Fibroblast of villous mesenchyme (primary cell): Measurements from ENCODE around the gene PCDHB4. TPM values are rescaled to one million over a fixed set of nuclear protein-coding genes. Genes with fewer than 3 reads are reported as not detected.
"Not testable (repeated sequence)": the region's sequence is repeated elsewhere in the genome, so short reads cannot be mapped to it uniquely, and the experiment has no call there.

Source experiments
- DNase-seq: peaks from one replicate; pipeline ENCODE4 v3.0.0-alpha.2; 2010; ENCODE audit warnings: low read depth
- H3K4me3 ChIP-seq: 2 replicates; pipeline ENCODE4 v1.5.1; 2011; ENCODE audit warnings: low read depth, mild to moderate bottlenecking, low read length
- CTCF ChIP-seq: IDR thresholded peaks from 2 replicates; pipeline ENCODE4 v1.5.1; 2012; ENCODE audit warnings: low read depth, mild to moderate bottlenecking, low read length; ENCODE audit not compliant: insufficient read depth
- total RNA-seq: library from RNA; depleted of rRNA; stranded (reverse); fragments of >200 nt; gene quantifications from 2 replicates; pipeline ENCODE4 v1.2.3, GENCODE V29; 2012

PCDHB4 gene
- total RNA-seq, 1 donor: under 0.01 TPM

GRCh38 chr5:141155540-141156374, 34.1 kb downstream of the PCDHB4 start:
- H3K4me3 ChIP-seq: no peak overlapping the region
- TF ChIP-seq CTCF: no peak
- no peak for DNase-seq

DNA sequence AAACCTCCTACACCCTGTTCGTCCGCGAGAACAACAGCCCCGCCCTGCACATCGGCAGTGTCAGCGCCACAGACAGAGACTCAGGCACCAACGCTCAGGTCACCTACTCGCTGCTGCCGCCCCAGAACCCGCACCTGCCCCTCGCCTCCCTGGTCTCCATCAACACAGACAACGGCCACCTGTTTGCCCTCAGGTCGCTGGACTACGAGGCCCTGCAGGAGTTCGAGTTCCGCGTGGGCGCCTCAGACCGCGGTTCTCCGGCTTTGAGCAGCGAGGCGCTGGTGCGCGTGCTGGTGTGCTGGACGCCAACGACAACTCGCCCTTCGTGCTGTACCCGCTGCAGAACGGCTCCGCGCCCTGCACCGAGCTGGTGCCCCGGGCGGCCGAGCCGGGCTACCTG, 35.7 kb downstream of the PCDHB4 start:
- not testable (repeated sequence) for H3K4me3 ChIP-seq, DNase-seq

GRCh38 chr5:141157901-141158300, 36.3 kb downstream of the PCDHB4 start:
- H3K4me3 ChIP-seq, DNase-seq: not testable (repeated sequence)

GRCh38 chr5:141172381-141173204, 51.0 kb downstream of the PCDHB4 start, which contains the start of gene PCDHB7:
Gene PCDHB7, plus strand, starts transcription at chr5:141172644. Its CDS starts 192 bp downstream, at chr5:141172836.
- no peak within 1 kb of the TSS for H3K4me3 ChIP-seq
- peak; percentile 10 for DNase-seq
- TF ChIP-seq CTCF: peak; percentile 52

- not testable (repeated sequence) for DNase-seq, H3K4me3 ChIP-seq
These were observed 52.9 kb downstream of the PCDHB4 start for GRCh38 chr5:141174291-141175104.

Other genes with a start within 250 kb of the PCDHB4 start
- gene PCDHA12, start 246.5 kb upstream of the PCDHB4 start, total RNA-seq: under 0.01 TPM in 2 replicates
- gene PCDHA13, start 239.7 kb upstream of the PCDHB4 start, total RNA-seq: under 0.01 TPM in 2 replicates
- gene PCDHAC1, start 195.5 kb upstream of the PCDHB4 start, total RNA-seq: under 0.01 TPM in 2 replicates
- under 0.01 TPM in 2 replicates for gene PCDHAC2, start 155.3 kb upstream of the PCDHB4 start, total RNA-seq
- gene PCDHB1, start 70.4 kb upstream of the PCDHB4 start, total RNA-seq: not detected in 2 replicates
- gene PCDHB2, start 27.2 kb upstream of the PCDHB4 start, total RNA-seq: under 0.01 and 0.32 TPM in 2 replicates
- 0.32 and 0.43 TPM in 2 replicates for gene PCDHB3, start 21.3 kb upstream of the PCDHB4 start, total RNA-seq
- under 0.01 and 0.32 TPM in 2 replicates for gene PCDHB5, start 13.4 kb downstream of the PCDHB4 start, total RNA-seq
- under 0.01 TPM in 2 replicates for gene PCDHB6, start 28.2 kb downstream of the PCDHB4 start, total RNA-seq
- under 0.01 and 0.43 TPM in 2 replicates for gene PCDHB7, start 50.8 kb downstream of the PCDHB4 start, total RNA-seq
- gene PCDHB8, start 56.0 kb downstream of the PCDHB4 start, total RNA-seq: under 0.01 TPM in 2 replicates
- under 0.01 and 0.32 TPM in 2 replicates for gene PCDHB16, start 60.6 kb downstream of the PCDHB4 start, total RNA-seq
- under 0.01 and 0.64 TPM in 2 replicates for gene PCDHB9, start 65.3 kb downstream of the PCDHB4 start, total RNA-seq
- gene PCDHB10, start 70.5 kb downstream of the PCDHB4 start, total RNA-seq: under 0.01 and 0.32 TPM in 2 replicates
- gene PCDHB11, start 77.8 kb downstream of the PCDHB4 start, total RNA-seq: 0.32 TPM in 1 of 2 replicates, not detected in the other
- under 0.01 TPM in 1 of 2 replicates, not detected in the other for gene PCDHB12, start 86.9 kb downstream of the PCDHB4 start, total RNA-seq
- gene PCDHB13, start 92.1 kb downstream of the PCDHB4 start, total RNA-seq: under 0.01 and 0.32 TPM in 2 replicates
- 0.32 and 0.43 TPM in 2 replicates for gene PCDHB14, start 101.5 kb downstream of the PCDHB4 start, total RNA-seq
- gene PCDHB15, start 123.6 kb downstream of the PCDHB4 start, total RNA-seq: under 0.01 TPM in 2 replicates
- gene SLC25A2, start 182.2 kb downstream of the PCDHB4 start, total RNA-seq: under 0.01 and 0.64 TPM in 2 replicates
- 49.3 and 73.0 TPM in 2 replicates for gene TAF7, start 199.0 kb downstream of the PCDHB4 start, total RNA-seq
- 0.64 and 0.86 TPM in 2 replicates for gene PCDHGA1, start 208.7 kb downstream of the PCDHB4 start, total RNA-seq
- 2.6 and 3.0 TPM in 2 replicates for gene PCDHGA2, start 216.9 kb downstream of the PCDHB4 start, total RNA-seq
- gene PCDHGA3, start 222.0 kb downstream of the PCDHB4 start, total RNA-seq: 3.2 and 4.3 TPM in 2 replicates
- gene PCDHGB1, start 228.3 kb downstream of the PCDHB4 start, total RNA-seq: 2.2 and 2.3 TPM in 2 replicates
- gene PCDHGA4, start 233.2 kb downstream of the PCDHB4 start, total RNA-seq: 4.5 and 7.3 TPM in 2 replicates
- 2.3 and 2.6 TPM in 2 replicates for gene PCDHGB2, start 238.2 kb downstream of the PCDHB4 start, total RNA-seq
- 1.3 and 1.9 TPM in 2 replicates for gene PCDHGA5, start 242.3 kb downstream of the PCDHB4 start, total RNA-seq
- 3.9 and 5.2 TPM in 2 replicates for gene PCDHGB3, start 248.4 kb downstream of the PCDHB4 start, total RNA-seq